ENCODE measurements around the gene IRGQ.

- TF ChIP-seq ZNF274 (IDR thresholded peaks at IDR 0.05; ENCODE audit: low read depth, low read length) (no peak), SUZ12 (IDR thresholded peaks at IDR 0.05; ENCODE audit: extremely low read depth, insufficient read depth, insufficient read length) (no peak)
Observed at GRCh38 chr19:43562226-43562697, 33.7 kb downstream of the IRGQ start.

Measured in NT2/D1 (cell line).